Colonic mucosa (tissue), 4 donors: Measurements from ENCODE around the gene ZNF385A. TPM values are rescaled to one million over a fixed set of nuclear protein-coding genes. Genes with fewer than 3 reads are reported as not detected.

Source experiments
- DNase-seq: peaks from one replicate; pipeline ENCODE4 v3.0.0-alpha.2; 2020
- H3K27ac ChIP-seq: fragments of 200-600 bp; one replicate; pipeline ENCODE4 v1.8.0; 2021
- H3K27me3 ChIP-seq: fragments of 200-600 bp; one replicate; pipeline ENCODE4 v1.8.0; 2021
- H3K36me3 ChIP-seq: fragments of 200-600 bp; one replicate; pipeline ENCODE4 v1.8.0; 2021
- H3K4me1 ChIP-seq: fragments of 200-600 bp; one replicate; pipeline ENCODE4 v1.8.0; 2021; ENCODE audit warnings: mild to moderate bottlenecking
- H3K4me3 ChIP-seq: fragments of 200-600 bp; one replicate; pipeline ENCODE4 v1.8.0; 2021
- H3K9ac ChIP-seq, 2 donors: one replicate each; pipeline ENCODE4 v1.7.0; 2013; ENCODE audit warnings: control low read depth in 2 of 2, low read depth in 2 of 2, low read length in 2 of 2
- H3K9me3 ChIP-seq: fragments of 200-600 bp; one replicate; pipeline ENCODE4 v1.8.0; 2021
- CTCF ChIP-seq: fragments of 200-600 bp; IDR thresholded peaks from one replicate; pipeline ENCODE4 v1.8.0; 2022; ENCODE audit warnings: antibody characterized with exemption, mild to moderate bottlenecking
- intact Hi-C: fragments of 100-400 bp; cut with DNase I; formaldehyde crosslinking; loops from one replicate; pipeline ENCODE4 v1.14.1; 2022
- total RNA-seq, 2 donors: library from RNA; stranded (reverse); fragmentation: NEBNext Ultra II Directional in 1 of 2; extraction: Animal tissue kit (Norgen Biotek cat#: 25700) in 1 of 2; gene quantifications; one replicate each; pipeline ENCODE4 v1.2.1, GENCODE V29; 2021
- donor health status: healthy.
- donor health status: DM: no; HTN: no; CAD: no.
- donor health status: DM: no; HTN: no; CAD: no.

Gene ZNF385A
- total RNA-seq, 2 donors from 2014 or later: 3.8 to 7.3 TPM

- no peak overlapping the region for H3K27ac ChIP-seq
- DNase-seq: peak; percentile 76
- TF ChIP-seq CTCF: peak; percentile 56
These were observed 9.8 kb upstream of the ZNF385A start for GRCh38 chr12:54394281-54394719.

GRCh38 chr12:54393743-54394142 lies 9.2 kb upstream of the ZNF385A start:
- no peak for DNase-seq
- TF ChIP-seq CTCF: no peak
- Histone ChIP-seq H3K27ac (no peak overlapping the region), H3K9me3 (no peaks in the 10 kb centered on the region), H3K36me3 (no peaks in the 10 kb centered on the region), H3K4me1 (no peaks in the 10 kb centered on the region), H3K9ac (no peak overlapping the region), H3K4me3 (no peak overlapping the region), H3K27me3 (no peaks in the 10 kb centered on the region)
- intact Hi-C loops: no loop called here

More at GRCh38 chr12:54394281-54394719, 9.8 kb upstream of the ZNF385A start:
- H3K4me1 ChIP-seq: no peaks in the 10 kb centered on the region
- H3K27me3 ChIP-seq: no peaks in the 10 kb centered on the region
- intact Hi-C loops: no loop called here
- no peaks in the 10 kb centered on the region for H3K36me3 ChIP-seq
- no peak overlapping the region for H3K4me3 ChIP-seq
- H3K9ac ChIP-seq: no peak overlapping the region
- no peaks in the 10 kb centered on the region for H3K9me3 ChIP-seq

- H3K36me3 ChIP-seq: no peaks in the 10 kb centered on the region
- intact Hi-C loops: no loop called here
- H3K4me1 ChIP-seq: no peaks in the 10 kb centered on the region
- no peak overlapping the region for H3K9ac ChIP-seq
- no peaks in the 10 kb centered on the region for H3K9me3 ChIP-seq
- DNase-seq: no peak
- no peak overlapping the region for H3K4me3 ChIP-seq
- no peak for TF ChIP-seq CTCF
- H3K27ac ChIP-seq: no peak overlapping the region
- no peaks in the 10 kb centered on the region for H3K27me3 ChIP-seq
These were observed 8.7 kb upstream of the ZNF385A start for GRCh38 chr12:54393207-54393609.

GRCh38 chr12:54392485-54393206 lies 8.1 kb upstream of the ZNF385A start:
- H3K27ac ChIP-seq: no peak overlapping the region
- H3K9ac ChIP-seq: no peak overlapping the region
- intact Hi-C loops: no loop called here
- no peaks in the 10 kb centered on the region for H3K4me1 ChIP-seq
- H3K27me3 ChIP-seq: no peaks in the 10 kb centered on the region
- H3K4me3 ChIP-seq: no peak overlapping the region
- H3K9me3 ChIP-seq: no peaks in the 10 kb centered on the region
- no peaks in the 10 kb centered on the region for H3K36me3 ChIP-seq
- DNase-seq: no peak
- TF ChIP-seq CTCF: no peak

GRCh38 chr12:54390668-54391551 lies 6.4 kb upstream of the ZNF385A start:
- no peak overlapping the region for H3K27ac ChIP-seq
- H3K27me3 ChIP-seq: no peaks in the 10 kb centered on the region

More at GRCh38 chr12:54390668-54391551, 6.4 kb upstream of the ZNF385A start:
- H3K4me3 ChIP-seq: peak overlapping the region; percentile 28
- no peaks in the 10 kb centered on the region for H3K36me3 ChIP-seq
- intact Hi-C loops: no loop called here
- H3K4me1 ChIP-seq: no peaks in the 10 kb centered on the region
- no peak overlapping the region for H3K9ac ChIP-seq
- H3K9me3 ChIP-seq: no peaks in the 10 kb centered on the region
- no peak for TF ChIP-seq CTCF
- no peak for DNase-seq
